Sigmoid colon (tissue), 7 donors: ENCODE results near the gene PAH. TPM values are rescaled to one million over a fixed set of nuclear protein-coding genes. Genes with fewer than 3 reads are reported as not detected.

Source experiments
- DNase-seq: peaks from one replicate; pipeline ENCODE4 v3.0.0-alpha.2; 2019
- H3K27ac ChIP-seq, 4 donors: fragments of 200-600 bp; sonication (generic); one replicate each; pipeline ENCODE4 v1.5.1; 2016 to 2019; ENCODE audit warnings: mild to moderate bottlenecking in 1 of 4
- H3K27me3 ChIP-seq, 3 donors: fragments of 200-600 bp; sonication (generic); one replicate each; pipeline ENCODE4 v1.5.1; 2019; ENCODE audit warnings: mild to moderate bottlenecking in 1 of 3
- H3K36me3 ChIP-seq, 4 donors: fragments of 200-600 bp; sonication (generic); one replicate each; pipeline ENCODE4 v1.5.1; 2016 to 2019
- H3K4me1 ChIP-seq, 4 donors: fragments of 200-600 bp; sonication (generic); one replicate each; pipeline ENCODE4 v1.5.1; 2017 to 2019
- H3K4me3 ChIP-seq, 4 donors: fragments of 200-600 bp; sonication (generic); one replicate each; pipeline ENCODE4 v1.5.1; 2017 to 2019; ENCODE audit warnings: mild to moderate bottlenecking in 2 of 4, moderate library complexity in 1 of 4
- H3K9me3 ChIP-seq, 4 donors: fragments of 200-600 bp in 3 of 4; sonication (generic) in 3 of 4; one replicate each; pipeline versions ENCODE4 v1.5.1 to v1.6.1; 2013 to 2019
- EP300 ChIP-seq, 4 donors: sonication (generic); formaldehyde crosslinking; IDR thresholded peaks; one replicate each; pipeline ENCODE4 v1.6.1; 2017; ENCODE audit warnings: antibody characterized with exemption in 4 of 4
- POLR2A ChIP-seq, 2 donors: fragments of 450-650 bp; IDR thresholded peaks; one replicate each; pipeline ENCODE4 v1.6.1; 2016; ENCODE audit warnings: antibody characterized with exemption in 2 of 2, mild to moderate bottlenecking in 2 of 2, moderate library complexity in 2 of 2
- POLR2AphosphoS5 ChIP-seq, 4 donors: sonication (generic); formaldehyde crosslinking; IDR thresholded peaks; one replicate each; pipeline ENCODE4 v1.6.1; 2017; ENCODE audit warnings: antibody characterized with exemption in 4 of 4
- WGBS, 2 donors: extraction: QIAGEN DNeasy Blood & Tissue Kit; methylation state at CpG; one replicate each; pipeline ENCODE4 v1.1.7; 2013; 5-methylcytosine and 5-hydroxymethylcytosine counted together
- intact Hi-C: fragments of 100-400 bp; cut with DNase I; formaldehyde crosslinking; loops from one replicate; pipeline ENCODE4 v1.15.1; 2023
- polyA plus RNA-seq, 3 donors: library from polyadenylated mRNA; stranded (reverse); fragments of 200-250 nt; gene quantifications; one replicate each; pipeline ENCODE4 v1.2.3, GENCODE V29; 2013
- total RNA-seq, 4 donors: library from RNA; depleted of rRNA; stranded (reverse); fragments of >200 nt; gene quantifications; one replicate each; pipeline ENCODE4 v1.1.0, GENCODE V29; 2016
- TF ChIP-seq, protein P1 (sequence below), 4 experiments: fragments of 450-650 bp in 3 of 4; fragments of 200-600 bp in 1 of 4; IDR thresholded peaks; one replicate each; pipeline ENCODE4 v1.5.1; 2016 to 2019; ENCODE audit warnings: antibody characterized with exemption in 4 of 4, mild to moderate bottlenecking in 3 of 4, moderate library complexity in 2 of 4
- donor health status: healthy with polysubstance abuse.
- donor health status: Bipolar disorder and iron deficiency.
- donor health status: healthy.

Gene PAH
- total and polyA plus RNA-seq, 7 donors: 0.19 to 1.1 (median 0.46) TPM; not detected in 3

DNA sequence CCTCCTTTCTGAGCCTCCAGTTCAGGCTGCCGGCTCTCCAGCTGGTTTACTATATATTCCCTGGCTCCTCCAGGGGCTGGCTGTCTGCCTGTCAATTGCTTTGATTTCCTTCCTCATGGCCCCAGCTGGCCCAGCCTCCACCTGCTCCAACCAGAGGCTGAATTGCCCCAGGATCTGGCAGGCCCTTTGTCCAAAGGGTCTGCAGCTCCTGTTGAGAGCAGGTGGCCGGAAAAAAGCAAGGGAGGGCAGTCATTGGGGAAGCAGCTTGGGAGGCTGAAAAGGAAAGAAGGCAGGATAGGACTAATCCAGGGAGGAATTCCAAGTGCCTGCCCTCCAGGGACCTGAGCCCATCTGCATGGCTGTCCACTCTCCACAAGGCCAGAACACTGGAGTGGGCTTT, 25.3 kb downstream of the PAH start:
- DNase-seq: no peak
- H3K36me3 ChIP-seq: no peaks in the 10 kb centered on the region
- H3K27me3 ChIP-seq: peaks cover 0 to 5% (median 0%) of the 10 kb centered on the region in 3 donors
- intact Hi-C loops: no loop called here
- H3K27ac ChIP-seq: no peak overlapping the region
- no peaks in the 10 kb centered on the region for H3K4me1 ChIP-seq
- H3K9me3 ChIP-seq: no peaks in the 10 kb centered on the region
- 51 to 60% methylated on average over 2 of the region's 2 CpGs for WGBS, 2 donors
- no peak overlapping the region for H3K4me3 ChIP-seq
- TF ChIP-seq, protein P1, sequence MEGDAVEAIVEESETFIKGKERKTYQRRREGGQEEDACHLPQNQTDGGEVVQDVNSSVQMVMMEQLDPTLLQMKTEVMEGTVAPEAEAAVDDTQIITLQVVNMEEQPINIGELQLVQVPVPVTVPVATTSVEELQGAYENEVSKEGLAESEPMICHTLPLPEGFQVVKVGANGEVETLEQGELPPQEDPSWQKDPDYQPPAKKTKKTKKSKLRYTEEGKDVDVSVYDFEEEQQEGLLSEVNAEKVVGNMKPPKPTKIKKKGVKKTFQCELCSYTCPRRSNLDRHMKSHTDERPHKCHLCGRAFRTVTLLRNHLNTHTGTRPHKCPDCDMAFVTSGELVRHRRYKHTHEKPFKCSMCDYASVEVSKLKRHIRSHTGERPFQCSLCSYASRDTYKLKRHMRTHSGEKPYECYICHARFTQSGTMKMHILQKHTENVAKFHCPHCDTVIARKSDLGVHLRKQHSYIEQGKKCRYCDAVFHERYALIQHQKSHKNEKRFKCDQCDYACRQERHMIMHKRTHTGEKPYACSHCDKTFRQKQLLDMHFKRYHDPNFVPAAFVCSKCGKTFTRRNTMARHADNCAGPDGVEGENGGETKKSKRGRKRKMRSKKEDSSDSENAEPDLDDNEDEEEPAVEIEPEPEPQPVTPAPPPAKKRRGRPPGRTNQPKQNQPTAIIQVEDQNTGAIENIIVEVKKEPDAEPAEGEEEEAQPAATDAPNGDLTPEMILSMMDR (IDR thresholded peaks at IDR 0.05): no peak
- TF ChIP-seq POLR2AphosphoS5 (IDR thresholded peaks at IDR 0.05): no peak
- TF ChIP-seq POLR2A (IDR thresholded peaks at IDR 0.05): no peak
- TF ChIP-seq EP300 (IDR thresholded peaks at IDR 0.05): no peak

DNA sequence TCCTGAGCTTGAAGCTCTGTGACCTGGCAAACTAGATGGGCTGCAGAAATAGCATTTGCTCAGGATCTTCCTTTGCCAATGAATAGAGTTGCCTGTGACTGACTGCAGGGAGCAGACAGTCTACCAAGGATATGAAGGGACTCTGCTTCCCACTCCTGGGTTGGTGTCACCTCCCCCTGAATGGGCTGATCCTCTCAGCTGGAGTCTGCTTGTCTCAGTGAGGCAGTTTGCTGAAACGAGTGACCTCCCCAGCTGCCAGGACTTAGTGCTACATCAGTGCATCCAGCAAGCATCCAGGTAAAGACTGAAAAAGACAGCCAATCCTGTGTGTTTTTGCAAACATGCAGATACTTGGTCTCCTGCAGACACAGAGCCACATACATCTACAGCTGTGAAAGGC, 28.5 kb downstream of the PAH start:
- peaks cover 0 to 17% (median 0%) of the 10 kb centered on the region in 3 donors for H3K27me3 ChIP-seq
- H3K27ac ChIP-seq: no peak overlapping the region
- intact Hi-C loops: no loop called here
- no peak overlapping the region for H3K4me3 ChIP-seq
- H3K9me3 ChIP-seq: no peaks in the 10 kb centered on the region
- 16 to 26% methylated on average over 1 of the region's 1 CpG for WGBS, 2 donors
- no peak for DNase-seq
- TF ChIP-seq POLR2AphosphoS5 (IDR thresholded peaks at IDR 0.05): no peak
- TF ChIP-seq EP300 (IDR thresholded peaks at IDR 0.05): no peak
- TF ChIP-seq, protein P1 (IDR thresholded peaks at IDR 0.05): no peak
- no peak for TF ChIP-seq POLR2A (IDR thresholded peaks at IDR 0.05)
- H3K4me1 ChIP-seq: no peaks in the 10 kb centered on the region
- H3K36me3 ChIP-seq: no peaks in the 10 kb centered on the region

DNA sequence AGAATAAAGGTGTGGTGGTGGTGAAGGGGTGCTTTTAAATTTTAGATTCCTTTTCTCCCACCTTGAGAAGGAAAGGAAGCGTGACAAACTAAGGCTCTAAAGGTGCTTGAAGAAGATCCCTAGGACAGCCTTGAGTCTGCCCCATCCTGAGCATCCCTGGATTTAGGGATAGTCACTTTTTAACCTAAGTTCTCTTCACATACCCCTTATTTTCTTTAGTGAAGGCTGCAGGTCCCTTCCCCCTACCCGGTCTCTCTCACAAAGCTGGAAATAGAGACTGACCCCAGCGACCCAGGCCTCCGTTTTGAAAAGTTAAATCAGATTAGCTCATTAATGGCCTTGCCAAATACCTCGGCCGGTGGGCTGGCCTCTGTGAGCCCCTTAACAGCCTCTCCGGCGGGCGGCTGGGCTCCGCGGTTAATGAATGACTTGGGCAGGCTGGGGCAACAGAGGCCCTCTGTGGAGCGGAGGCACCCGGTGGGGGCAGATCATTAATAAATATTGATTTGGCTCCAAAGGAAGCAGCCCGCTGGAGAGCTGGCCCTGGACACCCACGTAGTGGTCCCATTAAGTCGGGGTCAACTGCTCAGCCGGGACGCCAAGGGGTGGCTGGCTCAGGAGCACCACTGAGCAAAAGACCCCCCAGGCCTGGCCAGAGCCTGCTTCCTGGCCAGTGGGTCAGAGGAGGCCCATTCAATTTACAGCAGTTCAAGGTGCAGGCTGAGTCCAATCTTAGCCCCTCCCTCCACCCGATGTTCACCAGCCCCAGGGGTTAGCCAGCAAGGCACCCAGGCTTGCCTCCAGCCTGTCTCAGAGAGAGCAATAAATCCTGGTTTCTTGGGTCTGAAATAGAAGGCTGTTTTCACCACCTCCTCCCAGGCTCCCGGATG, 31.8 kb downstream of the PAH start:
- no peaks in the 10 kb centered on the region for H3K9me3 ChIP-seq
- TF ChIP-seq, protein P1 (IDR thresholded peaks at IDR 0.05): no peak
- TF ChIP-seq POLR2A (IDR thresholded peaks at IDR 0.05) (no peak), POLR2AphosphoS5 (IDR thresholded peaks at IDR 0.05) (no peak), EP300 (IDR thresholded peaks at IDR 0.05) (no peak)
- peaks cover 0 to 25% (median 0%) of the 10 kb centered on the region in 3 donors for H3K27me3 ChIP-seq
- 31 to 52% methylated on average over 20 of the region's 20 CpGs for WGBS, 2 donors
- H3K4me1 ChIP-seq: no peaks in the 10 kb centered on the region
- intact Hi-C loops: no loop called here
- DNase-seq: no peak
- H3K36me3 ChIP-seq: no peaks in the 10 kb centered on the region
- H3K27ac ChIP-seq: no peak overlapping the region
- H3K4me3 ChIP-seq: no peak overlapping the region

DNA sequence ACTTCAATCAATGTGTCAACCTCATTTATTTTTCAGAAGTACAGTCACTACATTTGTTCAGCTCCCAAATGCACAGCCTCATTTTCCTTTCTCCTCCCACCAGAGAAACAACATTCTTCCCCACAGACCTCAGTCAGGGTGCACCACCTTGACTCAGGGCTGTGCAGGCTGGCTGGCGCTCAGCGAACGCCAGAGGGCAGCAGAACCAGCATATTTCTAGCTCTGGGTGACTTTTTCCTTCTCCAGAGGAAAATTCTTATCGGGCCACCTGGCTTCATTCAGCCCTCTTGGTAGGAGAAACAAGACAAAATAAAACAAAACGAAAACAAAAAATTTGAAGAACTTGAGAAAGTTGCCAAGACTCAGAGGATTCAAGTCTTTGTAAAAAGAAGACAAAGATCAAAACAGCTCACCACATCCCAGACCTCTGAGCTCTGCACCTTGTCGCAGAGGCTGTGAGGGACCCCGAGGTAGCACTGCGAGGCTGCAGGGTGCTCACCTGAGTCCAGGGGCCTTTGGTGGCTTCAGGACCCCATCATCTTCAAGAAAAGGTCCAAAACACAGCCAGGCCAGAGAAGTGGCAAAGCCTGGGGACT, 33.7 kb downstream of the PAH start:
- Histone ChIP-seq H3K27me3 (peaks cover 0 to 21% (median 0%) of the 10 kb centered on the region in 3 donors), H3K36me3 (no peaks in the 10 kb centered on the region), H3K4me3 (no peak overlapping the region), H3K9me3 (no peaks in the 10 kb centered on the region), H3K27ac (no peak overlapping the region), H3K4me1 (peaks cover 0 to 4% (median 0%) of the 10 kb centered on the region in 4 donors)
- DNase-seq: no peak
- TF ChIP-seq, protein P1 (IDR thresholded peaks at IDR 0.05): peak in 3 of 4 experiments; percentile 29 to 66 (median 55)
- no peak for TF ChIP-seq POLR2AphosphoS5 (IDR thresholded peaks at IDR 0.05)
- TF ChIP-seq EP300 (IDR thresholded peaks at IDR 0.05): no peak
- no peak for TF ChIP-seq POLR2A (IDR thresholded peaks at IDR 0.05)
- intact Hi-C loops: loop anchor here (2.0 kb wide), 1 partner anchor 663 kb away; no protein-coding TSS in a partner anchor
- 27 to 33% methylated on average over 8 of the region's 8 CpGs for WGBS, 2 donors
